GM21526 (cell line): Measurements from ENCODE around the gene CTNNBL1.
"Not testable (repeated sequence)": the region's sequence is repeated elsewhere in the genome, so short reads cannot be mapped to it uniquely, and the experiment has no call there.

ENCODE experiments used
- ATAC-seq: cut with Tn5 transposase; IDR thresholded peaks from one replicate; pipeline ENCODE4 v1.9.1; 2021; ENCODE audit warnings: moderate library complexity; ENCODE audit not compliant: unreplicated experiment, low FRiP score

Gene CTNNBL1

GRCh38 chr20:37848706-37849105 is 154.9 kb downstream of the CTNNBL1 start:
- ATAC-seq = no peak

- no peak for ATAC-seq
Observed at GRCh38 chr20:37849156-37849555, 155.3 kb downstream of the CTNNBL1 start.

- ATAC-seq = no peak
Observed at GRCh38 chr20:37849566-37849965, 155.7 kb downstream of the CTNNBL1 start.

GRCh38 chr20:37850036-37850592 is 156.3 kb downstream of the CTNNBL1 start:
- no peak for ATAC-seq

- ATAC-seq = no peak
Observed at GRCh38 chr20:37850724-37851355, 157.0 kb downstream of the CTNNBL1 start.

- no peak for ATAC-seq
Observed at GRCh38 chr20:37852666-37853065, 158.8 kb downstream of the CTNNBL1 start.

- peak; percentile 72 for ATAC-seq
Observed at GRCh38 chr20:37853823-37854375, 160.1 kb downstream of the CTNNBL1 start.

- not testable (repeated sequence) for ATAC-seq
Observed at GRCh38 chr20:37856034-37856433, 162.2 kb downstream of the CTNNBL1 start.

- ATAC-seq = no peak
Observed at GRCh38 chr20:37856932-37857660, 163.3 kb downstream of the CTNNBL1 start.

- ATAC-seq = no peak
Observed at GRCh38 chr20:37859406-37860171, 165.8 kb downstream of the CTNNBL1 start.

- no peak for ATAC-seq
Observed at GRCh38 chr20:37863289-37863688, 169.5 kb downstream of the CTNNBL1 start.

GRCh38 chr20:37864298-37864697 is 170.5 kb downstream of the CTNNBL1 start:
- ATAC-seq = no peak

GRCh38 chr20:37866051-37866450 is 172.2 kb downstream of the CTNNBL1 start:
- no peak for ATAC-seq

GRCh38 chr20:37867289-37868195 is 173.7 kb downstream of the CTNNBL1 start:
- ATAC-seq = no peak

GRCh38 chr20:37868851-37869333 is 175.1 kb downstream of the CTNNBL1 start:
- ATAC-seq = no peak

GRCh38 chr20:37869334-37869861 is 175.6 kb downstream of the CTNNBL1 start:
- ATAC-seq = no peak

- ATAC-seq = no peak
Observed at GRCh38 chr20:37870294-37870693, 176.5 kb downstream of the CTNNBL1 start.

GRCh38 chr20:37871751-37872150 is 177.9 kb downstream of the CTNNBL1 start:
- ATAC-seq = no peak

GRCh38 chr20:37872161-37872560 is 178.3 kb downstream of the CTNNBL1 start:
- ATAC-seq = no peak
